Activated CD8-positive, alpha-beta memory T cell treated with anti-CD3 and anti-CD28 coated beads, Interleukin-2, amount 50 U/mL, for 24 hours (primary cell): ENCODE results near the gene MYL10.

ENCODE experiments used
- DNase-seq: peaks from one replicate; pipeline ENCODE4 v3.0.0-alpha.2; 2020; ENCODE audit errors: extremely low read depth

The MYL10 gene

DNA sequence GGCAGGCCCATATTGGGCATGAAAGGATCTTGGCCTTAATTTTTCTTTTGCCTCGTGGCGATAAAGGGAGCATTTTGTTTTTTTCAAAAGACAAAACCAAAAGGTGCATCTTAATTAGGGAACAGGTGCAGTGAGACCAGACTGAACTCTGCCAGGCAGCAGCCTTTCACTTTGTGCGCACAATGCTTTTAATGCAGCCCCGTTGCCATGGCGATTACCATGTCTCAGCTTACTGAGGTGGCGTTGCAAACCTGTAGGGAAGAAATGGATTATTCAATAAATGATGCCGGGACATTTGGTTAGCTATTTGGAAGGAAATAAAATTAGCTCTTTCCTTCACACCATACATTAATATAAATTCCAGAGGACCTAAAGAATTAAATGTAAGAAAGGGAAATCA lies 61.9 kb downstream of the MYL10 start:
- no peak for DNase-seq

DNA sequence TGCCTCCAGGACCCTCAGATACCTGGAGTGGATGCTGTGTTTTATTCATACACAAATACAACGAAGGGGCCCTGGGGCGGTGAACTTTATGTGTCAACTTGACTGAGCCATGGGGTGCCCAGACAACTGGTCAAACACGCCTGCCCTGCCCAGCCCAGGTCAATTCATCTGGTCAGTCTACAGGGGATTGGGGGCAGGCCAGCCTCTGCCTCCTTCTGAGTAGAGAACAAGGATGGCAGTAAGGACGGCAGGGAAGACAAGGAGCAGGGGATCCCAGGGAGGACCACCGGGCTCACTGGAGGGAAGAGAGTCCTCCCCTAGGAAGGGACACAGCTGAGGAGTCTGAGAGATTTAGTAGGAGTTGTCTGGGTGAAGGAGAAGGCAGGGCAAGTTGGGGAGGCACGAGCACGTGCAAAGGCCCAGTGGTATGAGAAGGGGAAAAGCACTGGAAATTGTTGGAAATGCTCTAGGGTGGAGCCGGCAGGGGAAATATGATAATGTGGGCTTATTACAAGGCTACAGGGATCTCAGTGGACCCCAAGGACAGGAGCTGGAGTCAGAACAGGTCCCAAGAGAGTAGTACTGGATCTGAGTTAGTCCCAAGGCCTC lies 63.4 kb downstream of the MYL10 start:
- DNase-seq, result no peak

DNA sequence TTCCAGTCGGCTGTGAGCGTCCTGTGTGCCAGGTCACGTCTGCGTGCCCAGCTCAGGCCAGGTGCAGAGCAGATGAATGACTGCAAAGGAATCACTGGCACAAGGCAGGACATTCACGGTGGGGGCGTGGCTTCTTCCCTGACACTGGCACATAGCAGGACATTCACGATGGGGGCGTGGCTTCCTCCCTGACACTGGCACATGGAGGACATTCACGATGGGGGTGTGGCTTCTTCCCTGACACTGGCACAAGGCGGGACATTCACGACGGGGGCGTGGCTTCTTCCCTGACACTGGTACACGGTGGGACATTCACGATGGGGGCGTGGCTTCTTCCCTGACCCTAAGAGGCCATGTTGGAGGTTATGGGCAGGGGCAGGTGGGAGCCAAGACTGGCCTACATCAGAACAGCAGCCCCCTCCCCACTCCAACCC lies 64.3 kb downstream of the MYL10 start:
- no peak for DNase-seq

DNA sequence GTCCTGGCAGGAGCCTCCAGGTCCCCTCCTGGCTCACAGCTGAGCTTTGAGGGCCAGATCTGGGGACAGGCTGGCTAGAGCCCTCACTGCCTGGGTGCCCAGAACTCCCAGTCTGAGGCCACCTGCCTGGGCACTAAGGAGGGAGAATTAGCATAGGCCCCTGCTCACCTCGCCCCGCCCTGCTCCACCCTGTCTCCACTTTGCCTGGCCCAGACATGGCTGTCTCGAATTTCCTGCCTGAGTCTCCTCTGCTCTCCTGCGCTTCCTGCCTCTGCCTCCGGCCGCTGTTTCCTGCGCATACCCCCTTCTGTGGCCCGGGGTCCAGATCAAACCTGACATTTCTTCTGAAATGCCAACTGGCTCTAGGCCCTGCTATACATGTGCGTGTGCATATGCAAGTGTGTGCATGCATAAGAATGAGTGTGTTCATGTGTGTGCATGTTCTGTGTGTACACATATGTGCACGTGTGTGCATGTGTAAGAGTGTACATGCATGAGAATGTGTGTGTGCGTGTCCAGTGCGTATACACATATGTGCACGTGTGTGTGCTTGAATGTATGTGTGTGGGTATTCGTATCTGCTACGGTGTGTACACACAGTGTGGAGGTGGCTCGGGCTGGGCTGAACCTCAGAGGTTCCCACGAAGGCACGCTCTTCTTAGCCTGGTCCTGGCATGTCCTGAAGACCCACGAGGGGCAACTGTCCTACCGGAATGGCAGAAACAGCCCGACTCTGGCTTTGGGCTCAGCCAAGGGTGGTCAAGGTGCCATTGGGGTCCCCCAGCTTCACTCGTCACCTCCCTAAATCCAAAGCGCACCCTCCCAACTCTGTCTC lies 64.9 kb downstream of the MYL10 start:
- DNase-seq, result no peak
